ENCODE results near the gene CFAP251.

Gene CFAP251

GRCh38 chr12:121957861-121958515 lies 39.6 kb downstream of the CFAP251 start:
- H3K4me3 ChIP-seq (ENCODE audit: low read depth, low read length), result no peak overlapping the region
- DNase-seq (ENCODE audit: low read depth), result no peak
- TF ChIP-seq, protein P1, sequence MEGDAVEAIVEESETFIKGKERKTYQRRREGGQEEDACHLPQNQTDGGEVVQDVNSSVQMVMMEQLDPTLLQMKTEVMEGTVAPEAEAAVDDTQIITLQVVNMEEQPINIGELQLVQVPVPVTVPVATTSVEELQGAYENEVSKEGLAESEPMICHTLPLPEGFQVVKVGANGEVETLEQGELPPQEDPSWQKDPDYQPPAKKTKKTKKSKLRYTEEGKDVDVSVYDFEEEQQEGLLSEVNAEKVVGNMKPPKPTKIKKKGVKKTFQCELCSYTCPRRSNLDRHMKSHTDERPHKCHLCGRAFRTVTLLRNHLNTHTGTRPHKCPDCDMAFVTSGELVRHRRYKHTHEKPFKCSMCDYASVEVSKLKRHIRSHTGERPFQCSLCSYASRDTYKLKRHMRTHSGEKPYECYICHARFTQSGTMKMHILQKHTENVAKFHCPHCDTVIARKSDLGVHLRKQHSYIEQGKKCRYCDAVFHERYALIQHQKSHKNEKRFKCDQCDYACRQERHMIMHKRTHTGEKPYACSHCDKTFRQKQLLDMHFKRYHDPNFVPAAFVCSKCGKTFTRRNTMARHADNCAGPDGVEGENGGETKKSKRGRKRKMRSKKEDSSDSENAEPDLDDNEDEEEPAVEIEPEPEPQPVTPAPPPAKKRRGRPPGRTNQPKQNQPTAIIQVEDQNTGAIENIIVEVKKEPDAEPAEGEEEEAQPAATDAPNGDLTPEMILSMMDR (conservative IDR thresholded peaks at IDR 0.05; ENCODE audit: low read depth, low read length), result no peak

- DNase-seq (ENCODE audit: low read depth), result peak; percentile 31
- TF ChIP-seq, protein P1 (conservative IDR thresholded peaks at IDR 0.05; ENCODE audit: low read depth, low read length), result no peak
- no peak overlapping the region for H3K4me3 ChIP-seq (ENCODE audit: low read depth, low read length)
Measured at GRCh38 chr12:121958541-121959240, 40.3 kb downstream of the CFAP251 start.

- TF ChIP-seq, protein P1 (conservative IDR thresholded peaks at IDR 0.05; ENCODE audit: low read depth, low read length), result no peak
- no peak for DNase-seq (ENCODE audit: low read depth)
- H3K4me3 ChIP-seq (ENCODE audit: low read depth, low read length), result no peak overlapping the region
Measured at GRCh38 chr12:121960541-121960940, 42.1 kb downstream of the CFAP251 start.

DNA sequence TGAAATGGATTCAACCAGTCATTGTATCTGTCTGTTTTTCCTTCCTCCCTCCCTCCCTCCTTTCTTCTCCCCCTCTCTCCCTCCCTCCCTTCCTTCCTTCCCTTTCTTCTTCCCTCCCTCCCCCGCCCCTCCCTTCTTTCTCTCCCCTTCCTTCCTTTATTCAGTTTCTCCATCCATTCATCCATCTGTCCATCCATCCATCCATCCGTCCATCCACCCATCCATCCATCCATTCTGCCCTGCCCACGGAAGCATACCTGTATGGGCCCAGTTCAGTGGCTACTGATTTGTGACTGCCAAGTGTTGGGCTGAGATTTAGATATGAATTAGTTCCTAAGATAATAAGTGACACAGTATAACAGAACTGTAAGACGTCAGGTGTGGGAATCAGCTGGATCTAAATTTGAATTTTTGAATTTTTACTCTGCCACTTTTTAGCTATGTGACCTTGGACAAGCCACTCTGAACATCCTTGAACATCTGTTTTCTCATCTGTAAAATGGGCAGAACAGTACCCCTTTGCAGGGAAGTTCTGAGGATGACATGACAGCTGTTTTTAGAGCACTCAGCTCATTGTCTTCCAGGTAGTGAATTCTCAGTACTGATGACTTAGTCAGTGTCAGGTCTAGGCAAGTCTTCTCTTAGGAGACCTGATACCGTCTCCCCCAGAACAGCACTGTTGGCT lies 42.9 kb downstream of the CFAP251 start:
- H3K4me3 ChIP-seq (ENCODE audit: low read depth, low read length), result no peak overlapping the region
- DNase-seq (ENCODE audit: low read depth), result no peak
- TF ChIP-seq, protein P1 (conservative IDR thresholded peaks at IDR 0.05; ENCODE audit: low read depth, low read length), result no peak

DNA sequence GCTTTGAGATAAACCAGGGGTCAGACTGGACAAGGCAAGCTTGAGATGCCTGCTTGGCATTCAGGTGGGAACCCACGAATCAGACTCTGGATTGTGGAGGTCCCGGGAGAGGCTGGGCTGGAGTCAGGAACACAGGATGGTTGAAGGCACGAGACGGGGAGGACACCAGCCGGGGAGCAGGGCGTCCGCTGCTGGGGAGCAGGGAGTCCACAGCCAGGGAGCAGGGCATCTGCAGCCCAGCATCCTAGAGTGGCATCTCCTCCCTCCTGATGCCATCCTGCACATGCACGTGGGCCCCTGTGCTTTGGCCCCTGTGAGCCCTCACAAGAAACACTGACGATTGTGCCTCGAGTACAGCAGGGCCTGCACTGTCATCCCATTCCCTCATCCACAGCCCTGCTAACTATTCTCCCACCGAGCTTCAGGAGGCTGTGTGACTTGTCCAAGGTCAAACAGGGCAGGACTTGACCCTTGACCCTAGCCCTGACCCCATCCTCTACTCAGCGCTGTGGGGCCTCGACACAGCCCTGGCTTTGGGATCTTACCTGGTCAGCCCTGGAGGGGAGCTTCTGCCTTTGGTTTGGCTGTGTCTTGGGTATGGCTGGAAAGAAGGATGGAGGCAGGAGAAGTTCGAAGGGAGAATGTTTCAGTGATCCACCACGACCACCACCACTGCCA lies 45.1 kb downstream of the CFAP251 start:
- no peak for DNase-seq (ENCODE audit: low read depth)
- H3K4me3 ChIP-seq (ENCODE audit: low read depth, low read length), result no peak overlapping the region
- TF ChIP-seq, protein P1 (conservative IDR thresholded peaks at IDR 0.05; ENCODE audit: low read depth, low read length), result no peak

DNA sequence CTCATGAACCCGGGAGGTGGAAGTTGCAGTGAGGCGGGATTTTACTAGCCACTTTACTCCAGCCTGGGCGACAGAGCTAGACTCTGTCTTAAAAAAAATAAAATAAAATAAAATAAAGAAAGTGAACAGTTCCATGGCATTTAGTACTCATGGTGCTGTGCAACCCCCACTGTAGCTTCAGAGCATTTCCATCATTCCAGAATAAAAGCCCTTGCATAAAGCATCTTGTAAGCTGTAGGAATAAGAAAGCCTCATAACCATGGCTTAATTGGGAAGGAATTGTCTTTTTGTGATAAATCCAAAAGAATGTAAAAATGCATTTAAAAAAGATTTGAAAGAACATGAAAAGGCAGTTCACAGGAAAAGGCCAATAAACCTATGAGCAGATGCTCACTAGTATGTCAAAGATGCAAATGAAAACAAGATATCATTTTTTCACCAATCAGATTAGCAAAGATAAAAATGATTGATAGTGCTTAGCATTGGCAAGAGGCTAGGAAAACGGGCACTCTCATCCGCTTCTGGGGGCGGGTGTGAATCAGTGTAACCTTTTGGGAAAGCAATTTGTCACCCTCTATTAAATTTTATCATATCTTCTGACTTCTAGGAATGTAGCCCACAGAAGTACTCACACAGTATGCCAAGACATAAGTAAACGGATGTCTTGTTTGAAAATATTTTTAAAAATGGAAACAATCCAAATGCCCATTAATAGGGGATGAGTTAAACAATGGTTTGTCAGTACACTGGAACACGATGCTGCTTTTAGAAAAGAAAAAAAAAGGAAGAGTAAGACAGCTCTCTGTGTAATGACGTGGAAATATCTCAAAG lies 46.6 kb downstream of the CFAP251 start:
- TF ChIP-seq, protein P1 (conservative IDR thresholded peaks at IDR 0.05; ENCODE audit: low read depth, low read length), result no peak
- DNase-seq (ENCODE audit: low read depth), result peak; percentile 7
- H3K4me3 ChIP-seq (ENCODE audit: low read depth, low read length), result no peak overlapping the region
